Pancreas (tissue), 10 donors: ENCODE results near the gene SRBD1. TPM values are rescaled to one million over a fixed set of nuclear protein-coding genes. Genes with fewer than 3 reads are reported as not detected.
A peak's percentile ranks its signal among the peaks of the same experiment; 100 is the strongest.

Experiments
- ATAC-seq, 4 donors: fragments of 200-7000 bp; cut with Tn5 transposase; one replicate each; pipeline versions ENCODE4 v1.8.0 to v1.9.1; 2020; ENCODE audit warnings: mild to moderate bottlenecking in 4 of 4, moderate library complexity in 4 of 4
- DNase-seq, 6 donors: peaks; one replicate each; pipeline ENCODE4 v3.0.0-alpha.2; 2020
- FAIRE-seq: peaks from 2 replicates; lab custom pipeline; 2012; peaks lifted over from hg19 to GRCh38; lab: Jason Lieb, UNC
- H3K27ac ChIP-seq, 4 donors: fragments of 200-600 bp; sonication (generic); 1 replicate in 3 of 4; 2 replicates in 1 of 4; pipeline versions ENCODE4 v1.5.0 to v1.8.0; 2020
- H3K27me3 ChIP-seq, 4 donors: fragments of 200-600 bp; one replicate each; pipeline ENCODE4 v1.8.0; 2021
- H3K36me3 ChIP-seq, 3 donors: fragments of 200-600 bp; sonication (generic) in 1 of 3; one replicate each; pipeline versions ENCODE4 v1.5.0 to v1.8.0; 2020 to 2021
- H3K4me1 ChIP-seq, 3 donors: fragments of 200-600 bp; one replicate each; pipeline ENCODE4 v1.8.0; 2021
- H3K4me3 ChIP-seq, 4 donors: fragments of 200-600 bp; sonication (generic) in 2 of 4; one replicate each; pipeline versions ENCODE4 v1.5.0 to v1.8.0; 2020 to 2021
- H3K9me3 ChIP-seq, 4 donors: fragments of 200-600 bp; one replicate each; pipeline ENCODE4 v1.8.0; 2021
- CTCF ChIP-seq, 4 donors: fragments of 200-600 bp; sonication (generic) in 3 of 4; IDR thresholded peaks; one replicate each; pipeline versions ENCODE4 v1.5.0 to v1.8.0; 2021; ENCODE audit warnings: antibody characterized with exemption in 4 of 4
- WGBS, 2 donors: extraction: QIAGEN DNeasy Blood & Tissue Kit; methylation state at CpG; one replicate each; pipeline ENCODE4 v1.1.7; 2013; 5-methylcytosine and 5-hydroxymethylcytosine counted together
- intact Hi-C, 3 donors: fragments of 100-400 bp; cut with DNase I; formaldehyde crosslinking; loops; one replicate each; pipeline versions ENCODE4 v1.11.1 to v1.14.2; 2022
- polyA plus RNA-seq, 2 donors: library from polyadenylated mRNA; stranded (reverse); fragments of 200-250 nt; gene quantifications; one replicate each; pipeline ENCODE4 v1.2.3, GENCODE V29; 2013
- total RNA-seq, 6 donors: library from RNA; stranded (reverse); fragmentation: NEBNext Ultra II Directional in 4 of 6; extraction: Animal tissue kit (Norgen Biotek cat#: 25700) in 4 of 6; gene quantifications; one replicate each; pipeline versions ENCODE4 v1.2.1 to v1.2.4, GENCODE V29; 2021 to 2023
- donor health status: healthy with polysubstance abuse.
- donor health status: DM: no; HTN: no; CAD: no; lungs with moderate emphysema.
- donor health status: DM: no; HTN: no; CAD: no.
- donor health status: control.
- donor health status: control.
- donor health status: Bipolar disorder and iron deficiency.
- donor health status: DM: yes; HTN: yes; CAD: no.
- donor health status: DM: no; HTN: no; CAD: no.
- donor health status: DM: no; HTN: no; CAD: no.
- donor health status: DM: yes; HTN: yes; CAD: no.

Gene SRBD1
- total and polyA plus RNA-seq, 8 donors, result 3.2 to 15.4 (median 11.6) TPM

GRCh38 chr2:45448217-45448616 lies 162.8 kb downstream of the SRBD1 start:
- Histone ChIP-seq H3K36me3 (no peaks in the 10 kb centered on the region), H3K27ac (no peak overlapping the region), H3K4me1 (peaks cover 0 to 23% (median 7%) of the 10 kb centered on the region in 3 donors), H3K4me3 (no peak overlapping the region), H3K27me3 (no peaks in the 10 kb centered on the region), H3K9me3 (no peaks in the 10 kb centered on the region)
- WGBS, 2 donors, result 69 to 75% methylated on average over 3 of the region's 3 CpGs
- FAIRE-seq (no peak), ATAC-seq (no peak), DNase-seq (no peak)
- intact Hi-C loops, result no loop called here
- no peak for TF ChIP-seq CTCF (IDR thresholded peaks at IDR 0.05)

GRCh38 chr2:45446016-45446415 lies 165.1 kb downstream of the SRBD1 start:
- TF ChIP-seq CTCF (IDR thresholded peaks at IDR 0.05), result no peak
- H3K36me3 ChIP-seq, result no peaks in the 10 kb centered on the region
- ATAC-seq (peak; percentile 71 to 84 (median 81)), DNase-seq (peak in 2 of 6 donors; percentile 21 to 65), FAIRE-seq (no peak)
- peak overlapping the region in 1 of 4 donors; percentile 24 for H3K27ac ChIP-seq
- 29 to 39% methylated on average over 2 of the region's 2 CpGs for WGBS, 2 donors
- no peak overlapping the region for H3K4me3 ChIP-seq
- intact Hi-C loops, result no loop called here
- H3K4me1 ChIP-seq, result peaks cover 0 to 20% (median 7%) of the 10 kb centered on the region in 3 donors
- H3K9me3 ChIP-seq, result no peaks in the 10 kb centered on the region
- no peaks in the 10 kb centered on the region for H3K27me3 ChIP-seq

GRCh38 chr2:45445037-45445436 lies 166.0 kb downstream of the SRBD1 start:
- no peaks in the 10 kb centered on the region for H3K9me3 ChIP-seq
- no peaks in the 10 kb centered on the region for H3K36me3 ChIP-seq
- 91% methylated on average over 1 of the region's 1 CpG for WGBS, 2 donors
- no peak for TF ChIP-seq CTCF (IDR thresholded peaks at IDR 0.05)
- H3K4me1 ChIP-seq, result peaks cover 0 to 13% (median 7%) of the 10 kb centered on the region in 3 donors
- H3K4me3 ChIP-seq, result no peak overlapping the region
- intact Hi-C loops, result no loop called here
- H3K27me3 ChIP-seq, result no peaks in the 10 kb centered on the region
- FAIRE-seq, result no peak
- no peak overlapping the region for H3K27ac ChIP-seq
- ATAC-seq, result no peak
- DNase-seq, result no peak

- peaks cover 10 to 17% (median 14%) of the 10 kb centered on the region in 3 donors for H3K4me1 ChIP-seq
- H3K9me3 ChIP-seq, result no peaks in the 10 kb centered on the region
- FAIRE-seq (no peak), DNase-seq (no peak), ATAC-seq (no peak)
- no peak overlapping the region for H3K4me3 ChIP-seq
- no peak for TF ChIP-seq CTCF (IDR thresholded peaks at IDR 0.05)
- H3K27ac ChIP-seq, result no peak overlapping the region
- no peaks in the 10 kb centered on the region for H3K27me3 ChIP-seq
- WGBS, 2 donors, result 90 to 97% methylated on average over 1 of the region's 1 CpG
- intact Hi-C loops, result no loop called here
- no peaks in the 10 kb centered on the region for H3K36me3 ChIP-seq
Observed at GRCh38 chr2:45443012-45443411, 168.1 kb downstream of the SRBD1 start.

GRCh38 chr2:45442026-45442425 lies 169.0 kb downstream of the SRBD1 start:
- no peak for FAIRE-seq
- Histone ChIP-seq H3K36me3 (no peaks in the 10 kb centered on the region), H3K4me3 (no peak overlapping the region), H3K27ac (no peak overlapping the region), H3K27me3 (no peaks in the 10 kb centered on the region), H3K4me1 (peaks cover 10 to 17% (median 14%) of the 10 kb centered on the region in 3 donors), H3K9me3 (no peaks in the 10 kb centered on the region)
- intact Hi-C loops, result no loop called here
- no peak for ATAC-seq
- no peak for DNase-seq
- 82 to 84% methylated on average over 3 of the region's 3 CpGs for WGBS, 2 donors
- no peak for TF ChIP-seq CTCF (IDR thresholded peaks at IDR 0.05)
